Activated naive CD4-positive, alpha-beta T cell treated with anti-CD3 and anti-CD28 coated beads, Interleukin-2, amount 50 U/mL, for 72 hours (primary cell): Measurements from ENCODE around the gene THAP8. TPM values are rescaled to one million over a fixed set of nuclear protein-coding genes. Genes with fewer than 3 reads are reported as not detected.

Source experiments
- ATAC-seq, 2 donors: fragments of 150-1000 bp; cut with Tn5 transposase; 2 replicates each; pipeline ENCODE4 v1.10.0; 2021; ENCODE audit warnings: mild to moderate bottlenecking in 2 of 2, moderate library complexity in 2 of 2
- DNase-seq, 2 donors: peaks; one replicate each; pipeline ENCODE4 v3.0.0; 2021 to 2022; ENCODE audit warnings: low spot score in 2 of 2
- H3K27ac Mint-ChIP-seq, 2 donors: one replicate each; pipeline ENCODE4 v1.8.0; 2022; ENCODE audit warnings: mild to moderate bottlenecking in 2 of 2, mixed read lengths in 2 of 2
- H3K36me3 Mint-ChIP-seq, 2 donors: one replicate each; pipeline ENCODE4 v1.8.0; 2022; ENCODE audit warnings: mixed read lengths in 2 of 2
- H3K9me3 Mint-ChIP-seq, 2 donors: one replicate each; pipeline ENCODE4 v1.8.0; 2022; ENCODE audit warnings: mixed read lengths in 2 of 2
- total RNA-seq, 2 donors: library from RNA; stranded (reverse); gene quantifications; one replicate each; pipeline ENCODE4 v1.2.3, GENCODE V29; 2022

Gene THAP8, protein sequence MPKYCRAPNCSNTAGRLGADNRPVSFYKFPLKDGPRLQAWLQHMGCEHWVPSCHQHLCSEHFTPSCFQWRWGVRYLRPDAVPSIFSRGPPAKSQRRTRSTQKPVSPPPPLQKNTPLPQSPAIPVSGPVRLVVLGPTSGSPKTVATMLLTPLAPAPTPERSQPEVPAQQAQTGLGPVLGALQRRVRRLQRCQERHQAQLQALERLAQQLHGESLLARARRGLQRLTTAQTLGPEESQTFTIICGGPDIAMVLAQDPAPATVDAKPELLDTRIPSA
- total RNA-seq, result 1 to 10 TPM; 3.5 to 4.1 TPM

DNA sequence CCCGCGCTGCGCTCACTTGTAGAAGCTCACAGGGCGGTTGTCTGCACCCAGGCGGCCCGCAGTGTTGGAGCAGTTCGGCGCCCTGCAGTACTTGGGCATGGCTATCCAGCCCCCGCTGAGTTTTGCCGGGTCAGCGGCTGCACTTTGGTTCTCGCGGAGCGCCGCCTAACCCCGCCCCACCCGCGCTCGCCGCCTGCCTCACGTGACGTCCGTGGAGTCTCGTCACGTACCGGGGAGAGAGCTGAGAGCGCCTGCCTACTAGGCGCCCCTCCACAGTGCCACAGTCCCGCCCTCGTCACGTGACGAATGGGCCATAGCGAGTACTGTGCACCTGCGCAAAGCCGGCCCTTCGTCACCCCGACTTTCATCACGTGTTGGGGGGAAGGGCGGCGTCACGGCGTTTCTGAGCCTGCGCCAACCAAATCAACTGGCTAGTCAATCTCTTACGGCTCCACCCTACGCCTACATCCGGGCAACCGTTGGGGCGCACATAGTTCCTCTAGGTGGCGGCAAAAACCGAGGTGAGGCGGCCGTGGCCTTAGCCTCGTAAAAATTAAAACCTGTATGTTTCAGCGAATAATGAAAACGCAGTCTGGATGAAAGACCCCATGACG is at the start of gene THAP8:
Gene THAP8 (minus strand): TSS at position 167 of the 614 bp plus-strand sequence. CDS start 68 bp downstream, at position 99.
- H3K27ac Mint-ChIP-seq, result peak within 1 kb of the TSS; percentile 94
- peak; percentile 89 to 91 for ATAC-seq
- DNase-seq, result peak; percentile 97 to 100
- no peaks in the 10 kb centered on the region for H3K9me3 Mint-ChIP-seq
- H3K36me3 Mint-ChIP-seq, result peaks cover 0 to 18% of the 10 kb centered on the region in 2 donors

GRCh38 chr19:36103040-36103626 is 49.0 kb upstream of the THAP8 start:
- no peak for ATAC-seq
- H3K36me3 Mint-ChIP-seq, result peaks cover 7 to 18% of the 10 kb centered on the region in 2 donors
- H3K27ac Mint-ChIP-seq, result no peak overlapping the region
- DNase-seq, result no peak
- H3K9me3 Mint-ChIP-seq, result no peaks in the 10 kb centered on the region

DNA sequence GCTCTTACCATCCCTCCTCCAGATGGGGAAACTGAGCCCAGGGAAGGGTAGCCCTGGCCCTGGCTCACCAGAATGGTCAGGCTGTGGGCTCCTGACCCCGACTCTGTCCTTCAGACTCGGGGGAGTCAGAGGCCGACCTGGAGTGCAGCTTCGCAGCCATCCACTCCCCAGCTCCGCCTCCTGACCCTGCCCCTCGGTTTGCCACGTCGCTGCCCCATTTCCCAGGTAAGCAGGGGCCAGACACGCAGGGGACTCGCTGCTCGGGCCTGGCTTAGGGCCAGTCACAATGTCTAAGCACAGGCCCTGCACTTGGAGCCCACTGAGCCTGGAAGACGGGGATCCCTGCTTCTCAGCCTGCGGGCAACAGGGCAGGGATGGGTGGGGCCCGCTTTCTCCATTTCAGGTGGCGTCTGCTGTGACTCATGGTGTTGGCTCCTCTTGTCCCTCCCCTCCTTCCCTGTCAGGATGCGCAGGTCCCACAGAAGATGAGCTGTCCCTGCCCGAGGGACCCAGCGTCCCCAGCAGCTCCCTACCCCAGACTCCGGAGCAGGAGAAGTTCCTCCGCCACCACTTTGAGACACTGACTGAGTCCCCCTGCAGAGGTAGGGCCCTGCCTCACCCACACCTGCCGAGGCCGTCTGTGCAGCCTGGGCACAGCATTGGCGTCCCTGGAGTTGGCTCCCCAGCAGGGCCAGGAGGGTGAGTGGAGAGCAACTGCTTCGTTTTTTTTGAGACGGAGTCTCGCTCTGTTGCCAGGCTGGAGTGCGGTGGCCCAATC is 47.7 kb upstream of the THAP8 start:
- Mint-ChIP-seq H3K36me3 (peaks cover 12 to 23% of the 10 kb centered on the region in 2 donors), H3K9me3 (no peaks in the 10 kb centered on the region), H3K27ac (no peak overlapping the region)
- ATAC-seq, result no peak
- no peak for DNase-seq

DNA sequence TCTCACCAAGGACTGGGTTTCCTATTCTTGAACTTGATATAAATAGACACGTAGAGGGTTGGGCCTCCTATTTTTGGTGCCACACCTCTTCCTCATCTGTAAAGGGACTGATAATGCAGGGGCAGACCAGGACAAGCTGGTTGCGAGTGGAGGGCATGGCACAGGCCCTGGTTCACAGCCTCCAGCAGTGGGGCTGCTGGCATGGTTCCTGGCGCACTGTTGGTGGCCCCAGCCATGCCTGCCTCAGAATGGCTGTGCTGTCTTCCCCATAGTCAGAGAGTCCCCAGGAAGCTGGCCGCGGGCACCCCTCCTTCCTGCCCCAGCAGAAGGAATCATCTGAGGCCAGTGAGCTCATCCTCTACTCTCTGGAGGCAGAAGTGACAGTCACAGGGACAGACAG is 46.4 kb upstream of the THAP8 start:
- no peak for ATAC-seq
- Mint-ChIP-seq H3K9me3 (no peaks in the 10 kb centered on the region), H3K36me3 (peaks cover 6 to 24% of the 10 kb centered on the region in 2 donors), H3K27ac (peak overlapping the region in 1 of 2 donors; percentile 55)
- DNase-seq, result no peak

GRCh38 chr19:36099166-36099785 is 45.2 kb upstream of the THAP8 start:
- Mint-ChIP-seq H3K27ac (no peak overlapping the region), H3K36me3 (peaks cover 11 to 24% of the 10 kb centered on the region in 2 donors), H3K9me3 (no peaks in the 10 kb centered on the region)
- DNase-seq (no peak), ATAC-seq (no peak)

GRCh38 chr19:36097036-36097435 is 43.0 kb upstream of the THAP8 start:
- ATAC-seq, result no peak
- Mint-ChIP-seq H3K27ac (no peak overlapping the region), H3K36me3 (peaks cover 20 to 22% of the 10 kb centered on the region in 2 donors), H3K9me3 (no peaks in the 10 kb centered on the region)
- no peak for DNase-seq

- ATAC-seq (no peak), DNase-seq (no peak)
- Mint-ChIP-seq H3K27ac (peak overlapping the region; percentile 76 to 81), H3K36me3 (peaks cover 26 to 27% of the 10 kb centered on the region in 2 donors), H3K9me3 (no peaks in the 10 kb centered on the region)
Observed at GRCh38 chr19:36093687-36094086, 39.6 kb upstream of the THAP8 start.

GRCh38 chr19:36093146-36093662 is 39.1 kb upstream of the THAP8 start:
- peaks cover 27 to 30% of the 10 kb centered on the region in 2 donors for H3K36me3 Mint-ChIP-seq
- peak in 1 of 2 donors; percentile 26 for DNase-seq
- H3K27ac Mint-ChIP-seq, result peak overlapping the region; percentile 76 to 81
- no peaks in the 10 kb centered on the region for H3K9me3 Mint-ChIP-seq
- peak; percentile 83 to 85 for ATAC-seq

GRCh38 chr19:36092566-36092965 is 38.5 kb upstream of the THAP8 start:
- DNase-seq (no peak), ATAC-seq (peak; percentile 23)
- H3K27ac Mint-ChIP-seq, result peak overlapping the region; percentile 29 to 76
- no peaks in the 10 kb centered on the region for H3K9me3 Mint-ChIP-seq
- H3K36me3 Mint-ChIP-seq, result peaks cover 27 to 34% of the 10 kb centered on the region in 2 donors

DNA sequence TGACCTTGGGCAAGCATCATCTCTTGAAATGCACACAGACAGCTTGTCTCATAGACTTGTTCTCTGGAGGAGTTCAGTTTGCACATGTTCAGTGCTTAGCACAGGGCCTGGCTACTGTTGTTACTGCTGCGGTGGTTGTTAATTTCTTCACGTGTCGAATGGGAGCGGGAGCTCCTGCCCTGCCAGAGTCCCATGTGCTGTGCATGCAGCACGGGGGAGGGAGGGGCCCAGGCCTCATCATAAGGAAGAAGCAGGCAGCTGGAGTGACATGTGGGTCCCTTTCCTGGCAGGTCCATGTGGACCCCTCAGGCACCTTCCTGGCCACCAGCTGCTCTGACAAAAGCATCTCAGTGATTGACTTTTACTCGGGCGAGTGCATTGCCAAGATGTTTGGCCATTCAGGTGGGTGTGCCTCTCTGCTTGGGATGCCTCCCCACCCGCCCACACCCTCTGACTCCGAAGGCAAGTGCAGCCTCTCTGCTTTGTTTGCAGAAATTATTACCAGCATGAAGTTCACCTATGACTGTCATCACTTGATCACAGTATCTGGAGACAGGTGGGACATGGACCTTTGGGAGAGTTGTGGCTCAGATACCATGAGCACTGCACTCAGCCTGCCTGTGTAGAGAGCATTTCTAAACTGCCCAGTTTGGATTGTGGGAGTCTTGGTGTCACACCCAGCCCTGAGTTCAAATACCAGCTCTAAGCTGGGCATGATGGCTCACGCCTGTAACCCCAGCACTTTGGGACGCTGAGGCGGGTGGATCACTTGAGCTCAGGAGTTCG is 37.0 kb upstream of the THAP8 start:
- Mint-ChIP-seq H3K9me3 (no peaks in the 10 kb centered on the region), H3K36me3 (peaks cover 23 to 28% of the 10 kb centered on the region in 2 donors), H3K27ac (peak overlapping the region in 1 of 2 donors; percentile 76)
- ATAC-seq (no peak), DNase-seq (no peak)

DNA sequence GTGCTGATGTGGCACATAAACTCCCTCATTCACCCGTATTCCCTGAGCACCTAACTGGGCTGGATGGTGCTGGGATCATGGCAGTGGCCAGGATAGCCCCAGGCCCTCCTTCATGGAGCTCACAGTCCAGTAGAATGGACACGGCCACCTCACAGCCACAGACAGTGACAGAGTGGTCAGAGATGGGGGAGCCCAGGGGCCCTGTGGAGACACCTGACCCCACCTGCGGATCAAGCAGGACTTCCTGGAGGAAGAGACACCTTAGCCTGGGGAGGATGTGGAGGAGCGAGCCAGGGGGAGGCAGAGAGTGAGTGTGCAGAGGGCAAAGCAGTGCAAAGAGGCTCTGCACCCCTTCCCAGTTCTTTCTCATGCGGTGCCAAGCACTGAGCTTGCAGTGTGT is 35.8 kb upstream of the THAP8 start:
- peak overlapping the region; percentile 30 to 38 for H3K27ac Mint-ChIP-seq
- DNase-seq, result no peak
- no peak for ATAC-seq
- H3K9me3 Mint-ChIP-seq, result no peaks in the 10 kb centered on the region
- H3K36me3 Mint-ChIP-seq, result peaks cover 24 to 29% of the 10 kb centered on the region in 2 donors

DNA sequence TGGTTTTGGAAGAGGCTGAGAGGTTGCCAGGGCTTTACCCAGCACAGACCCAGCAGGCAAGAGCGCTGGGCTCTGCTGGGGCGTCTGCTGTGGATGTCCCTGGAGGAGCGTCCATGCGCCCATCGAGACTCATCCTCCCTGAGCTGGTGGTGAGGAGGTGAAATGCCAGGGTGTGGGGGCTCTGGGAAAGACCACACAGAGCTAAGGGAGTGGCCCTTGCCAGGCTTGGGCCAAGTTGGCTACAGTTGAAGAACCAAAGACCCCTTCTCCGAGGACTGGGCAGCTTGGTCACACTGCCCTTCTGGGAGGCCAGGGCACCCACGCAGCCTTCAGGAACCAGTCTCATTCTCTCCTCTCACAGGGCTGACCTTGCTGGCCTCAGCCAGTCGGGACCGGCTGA is 32.2 kb upstream of the THAP8 start:
- H3K27ac Mint-ChIP-seq, result no peak overlapping the region
- peak in 1 of 2 donors; percentile 11 for ATAC-seq
- peaks cover 27 to 34% of the 10 kb centered on the region in 2 donors for H3K36me3 Mint-ChIP-seq
- DNase-seq, result no peak
- no peaks in the 10 kb centered on the region for H3K9me3 Mint-ChIP-seq

GRCh38 chr19:36084231-36085009 is 30.3 kb upstream of the THAP8 start:
- H3K9me3 Mint-ChIP-seq, result no peaks in the 10 kb centered on the region
- peak overlapping the region in 1 of 2 donors; percentile 59 for H3K27ac Mint-ChIP-seq
- ATAC-seq, result no peak
- DNase-seq, result no peak
- H3K36me3 Mint-ChIP-seq, result peaks cover 20 to 39% of the 10 kb centered on the region in 2 donors

DNA sequence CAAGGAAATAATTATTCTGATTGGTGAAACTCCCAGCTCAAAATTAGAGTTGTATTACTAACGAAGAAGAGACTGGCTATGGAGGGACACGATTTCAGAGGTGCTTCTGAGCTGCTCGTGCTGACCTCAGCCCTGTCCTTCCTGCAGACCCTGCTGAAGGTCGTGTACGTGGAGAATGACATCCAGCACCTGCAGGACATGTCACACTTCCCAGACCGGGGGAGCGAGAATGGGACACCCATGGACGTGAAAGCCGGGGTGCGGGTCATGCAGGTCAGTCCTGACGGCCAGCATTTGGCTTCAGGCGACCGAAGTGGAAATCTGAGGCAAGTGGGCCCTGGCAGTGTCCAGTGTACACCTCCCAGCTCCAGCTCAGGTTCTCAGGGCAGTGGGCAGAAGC is 28.8 kb upstream of the THAP8 start:
- Mint-ChIP-seq H3K9me3 (no peaks in the 10 kb centered on the region), H3K27ac (peak overlapping the region in 1 of 2 donors; percentile 41), H3K36me3 (peaks cover 20 to 30% of the 10 kb centered on the region in 2 donors)
- ATAC-seq (no peak), DNase-seq (no peak)

- peaks cover 20 to 30% of the 10 kb centered on the region in 2 donors for H3K36me3 Mint-ChIP-seq
- no peaks in the 10 kb centered on the region for H3K9me3 Mint-ChIP-seq
- H3K27ac Mint-ChIP-seq, result peak overlapping the region in 1 of 2 donors; percentile 4
- no peak for DNase-seq
- ATAC-seq, result no peak
Observed at GRCh38 chr19:36081894-36082293, 27.8 kb upstream of the THAP8 start.
